Stimulated activated CD4-positive, alpha-beta T cell treated with anti-CD3 and anti-CD28 coated beads, Interleukin-4, amount 100 ng/mL, for 24 hours (primary cell): ENCODE data around the gene KLC3.
A peak's percentile ranks its signal among the peaks of the same experiment; 100 is the strongest.

Source experiments
- DNase-seq: peaks from one replicate; pipeline ENCODE4 v3.0.0-alpha.2; 2020

The KLC3 gene

DNA sequence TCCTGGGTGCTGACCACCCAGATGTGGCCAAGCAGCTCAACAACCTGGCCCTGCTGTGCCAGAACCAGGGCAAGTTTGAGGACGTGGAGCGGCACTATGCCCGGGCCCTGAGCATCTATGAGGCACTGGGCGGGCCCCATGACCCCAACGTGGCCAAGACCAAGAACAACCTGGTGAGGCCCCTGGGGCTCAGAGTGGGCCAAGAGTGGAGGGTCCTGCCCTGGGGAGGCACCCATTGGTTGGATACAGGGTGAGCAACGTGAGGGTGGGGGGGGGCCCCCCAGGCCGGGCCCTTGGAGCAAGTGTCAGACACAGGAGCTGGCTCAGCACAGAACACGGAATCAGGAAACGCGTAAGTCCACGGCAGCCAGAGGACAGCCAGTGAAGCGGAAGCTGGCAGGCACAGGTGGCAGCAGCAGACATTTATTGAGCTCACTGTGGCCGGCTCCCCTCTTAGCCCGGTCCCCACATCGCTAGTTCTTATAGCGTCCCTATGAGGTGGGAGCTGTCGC is 8.9 kb downstream of the KLC3 start:
- DNase-seq: no peak

DNA sequence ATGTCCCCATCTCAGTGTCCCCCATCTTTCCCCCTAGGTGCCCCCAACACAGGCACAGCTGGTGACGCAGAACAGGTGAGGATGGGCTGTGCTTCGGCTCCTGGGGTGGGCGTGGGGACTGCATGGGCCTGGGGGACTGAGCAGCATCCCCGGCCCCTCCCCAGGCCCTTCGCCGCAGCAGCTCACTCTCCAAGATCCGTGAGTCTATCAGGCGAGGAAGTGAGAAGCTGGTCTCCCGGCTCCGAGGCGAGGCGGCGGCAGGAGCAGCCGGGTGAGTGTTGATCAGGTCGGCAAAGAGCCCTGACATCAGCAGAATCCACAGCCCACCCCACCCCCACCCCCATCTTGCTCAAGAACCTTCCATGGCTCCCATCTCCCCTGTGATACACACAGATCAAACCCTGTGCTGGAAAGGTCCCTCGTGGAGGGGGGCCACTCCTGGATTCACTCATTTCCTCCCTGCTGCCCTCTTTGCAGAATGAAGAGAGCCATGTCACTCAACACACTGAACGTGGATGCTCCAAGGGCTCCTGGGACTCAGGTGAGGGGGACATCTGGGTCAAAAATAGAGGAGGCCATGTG is 10.0 kb downstream of the KLC3 start:
- no peak for DNase-seq

DNA sequence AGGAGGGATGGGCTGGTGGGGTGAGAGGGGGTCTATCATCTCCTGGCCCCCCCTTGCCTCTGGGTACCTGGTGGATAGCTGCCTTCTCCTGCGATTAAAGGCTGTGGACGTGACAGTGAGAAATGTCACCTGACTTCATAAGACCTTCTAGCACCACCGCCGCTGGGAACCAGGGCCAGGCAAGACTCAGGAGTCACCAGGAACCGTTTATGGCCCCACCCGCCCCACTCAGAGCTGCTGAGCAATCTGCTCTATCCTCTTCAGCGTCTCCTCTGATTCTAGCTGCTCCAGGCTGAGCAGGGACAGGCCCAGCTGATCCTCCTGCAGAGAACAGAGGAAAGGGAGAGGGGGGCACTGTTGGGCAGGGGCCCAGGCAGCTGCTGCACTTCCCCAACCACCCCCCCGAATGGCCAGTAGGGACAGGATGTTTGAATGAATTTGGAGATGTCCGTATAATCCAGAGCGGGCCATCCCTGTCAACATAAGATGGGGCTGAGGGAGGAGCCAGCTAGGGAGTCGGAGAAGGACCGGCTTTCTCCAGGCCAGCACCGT is 10.9 kb downstream of the KLC3 start:
- no peak for DNase-seq

DNA sequence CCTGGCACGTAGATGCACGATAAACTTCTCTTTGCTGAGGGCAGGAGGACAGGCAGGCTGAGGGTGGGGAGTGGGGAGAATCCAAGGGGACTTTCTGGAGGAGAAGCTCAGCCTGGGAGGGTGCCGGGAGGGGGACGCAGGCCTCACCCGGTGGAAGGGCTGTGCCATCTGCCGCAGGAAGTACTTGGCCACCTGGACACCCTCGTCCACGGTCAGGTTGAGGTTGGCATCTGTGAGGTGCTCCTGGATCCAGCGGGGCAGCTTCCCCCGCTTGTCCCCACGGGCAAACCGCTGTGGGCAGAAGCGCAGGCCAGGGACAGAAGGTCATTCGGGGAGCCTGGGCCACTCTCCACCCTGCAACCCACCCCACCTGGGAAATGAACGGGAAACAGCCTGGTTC is 11.5 kb downstream of the KLC3 start:
- DNase-seq: no peak

DNA sequence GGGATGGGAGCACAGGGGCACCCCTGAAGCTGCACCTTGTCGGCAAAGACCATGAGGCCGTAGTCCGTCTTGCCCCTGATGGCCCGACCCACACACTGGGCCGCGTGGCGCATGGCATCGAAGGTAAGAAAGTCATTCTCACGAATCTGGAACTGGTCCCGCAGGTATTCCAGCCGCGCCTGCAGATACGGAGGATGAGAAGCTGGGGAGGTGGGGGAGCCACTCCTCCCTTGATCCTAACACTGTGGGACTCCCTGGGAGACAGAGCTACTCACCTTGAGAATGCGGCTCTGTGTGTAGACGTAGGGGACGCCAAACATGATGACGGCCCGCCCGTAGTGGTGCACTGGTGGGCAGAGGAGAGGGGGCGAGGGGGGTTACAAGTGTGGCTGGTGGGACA is 11.9 kb downstream of the KLC3 start:
- no peak for DNase-seq

DNA sequence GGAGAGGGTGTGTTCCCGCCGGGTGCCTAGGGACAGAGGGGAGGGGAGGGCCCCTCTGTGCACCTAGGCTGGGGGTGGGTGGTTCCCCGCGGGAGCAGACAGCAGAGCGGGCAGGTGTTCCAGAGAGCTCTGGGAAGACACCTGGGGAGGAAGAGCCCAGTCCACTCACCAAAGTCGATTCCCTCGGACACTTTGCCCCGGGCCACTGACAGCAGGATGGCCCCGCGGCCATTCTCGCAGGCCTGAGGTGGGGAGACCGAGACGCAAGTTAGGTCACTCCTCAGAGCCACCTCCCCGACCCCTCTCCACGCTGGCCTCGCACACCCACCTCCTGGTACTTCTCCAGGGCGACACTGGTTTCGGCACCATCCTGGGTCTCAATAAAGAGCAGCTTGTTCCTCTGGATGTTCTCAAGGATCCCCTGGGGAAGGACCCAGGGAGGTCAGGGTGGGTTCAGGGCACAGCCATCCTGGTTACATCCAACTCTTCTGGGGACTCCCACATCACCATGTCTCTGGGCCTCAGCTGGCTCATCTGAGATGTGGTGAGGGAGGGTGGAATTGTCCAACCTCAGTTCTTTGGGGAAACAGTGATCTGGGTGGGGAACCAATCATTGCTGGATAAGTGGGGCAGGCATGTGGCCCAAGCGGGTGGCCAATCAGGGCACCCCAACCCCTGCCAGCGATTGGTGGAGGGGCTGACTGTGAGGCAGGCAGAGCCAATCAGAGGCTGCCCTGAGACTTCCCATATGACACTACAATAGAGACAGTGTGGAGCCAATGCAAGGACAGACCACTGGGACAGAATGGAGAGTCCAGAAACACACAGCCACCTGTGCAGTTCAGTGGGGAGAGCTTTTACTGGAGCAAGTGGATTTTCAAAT is 12.6 kb downstream of the KLC3 start:
- DNase-seq: no peak

DNA sequence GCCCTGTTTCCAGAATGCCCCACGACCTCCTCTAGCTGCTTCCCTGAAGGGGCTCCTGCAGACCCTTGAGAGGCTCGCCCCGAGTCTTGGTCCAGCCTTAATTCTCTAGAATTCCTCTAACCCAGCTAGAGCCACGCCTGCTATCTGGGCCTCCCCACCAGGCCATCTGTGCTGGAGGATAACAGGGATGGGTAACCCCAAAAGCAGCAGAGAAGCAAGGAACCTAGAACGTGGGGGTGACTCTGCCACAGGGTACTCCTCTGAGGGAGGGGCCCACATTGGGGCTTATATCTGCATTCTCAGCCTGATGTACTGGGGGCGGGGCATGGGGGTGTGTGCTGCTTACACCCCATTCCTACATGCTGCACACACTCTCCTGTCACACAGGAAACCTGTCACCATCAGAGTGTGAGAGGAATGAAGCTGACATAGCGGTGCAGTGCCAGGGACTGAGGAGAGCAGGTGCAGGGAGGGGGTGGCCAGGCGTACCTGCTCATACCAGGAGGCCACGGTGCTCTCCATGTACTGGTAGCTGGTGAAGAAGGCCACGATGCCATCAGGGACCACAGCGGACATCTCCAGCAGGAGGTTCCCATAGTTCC is 13.8 kb downstream of the KLC3 start:
- DNase-seq: no peak

DNA sequence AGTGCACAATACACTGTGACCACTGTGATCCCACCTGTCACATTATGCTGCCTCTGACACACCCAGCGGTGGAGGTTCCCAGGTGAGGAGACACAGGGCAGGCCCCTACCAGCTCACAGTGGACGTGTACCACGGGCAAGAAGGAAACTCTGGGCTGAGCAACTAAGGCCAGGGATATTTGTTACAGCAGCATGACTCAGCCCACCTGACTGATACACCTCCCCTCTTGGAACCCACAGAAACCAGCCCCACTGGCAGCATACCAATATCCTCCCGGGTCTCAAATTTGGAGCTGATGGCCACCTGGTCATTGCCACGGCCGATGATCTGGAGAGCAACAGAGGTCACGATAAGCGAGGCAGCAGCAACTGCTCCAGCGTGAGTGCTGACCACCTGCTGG is 14.9 kb downstream of the KLC3 start:
- DNase-seq: no peak

DNA sequence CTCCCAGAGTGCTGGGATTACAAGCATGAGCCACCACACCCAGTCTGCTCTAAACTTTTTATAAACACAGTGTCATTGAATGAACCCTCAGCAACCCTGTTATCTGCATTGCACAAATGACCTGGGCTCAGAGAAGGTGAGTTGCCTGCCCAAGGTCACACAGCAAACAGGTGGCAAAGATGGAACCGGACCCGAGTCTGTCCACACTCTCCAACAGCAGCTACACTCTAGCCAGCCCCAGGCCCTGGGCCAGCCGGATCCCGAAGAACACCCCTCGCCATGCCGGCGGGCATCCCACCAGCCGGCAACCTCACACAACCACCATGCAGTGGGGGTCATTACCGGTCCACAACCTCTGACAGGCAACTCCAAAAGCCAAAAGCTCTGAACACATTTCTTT is 15.4 kb downstream of the KLC3 start:
- no peak for DNase-seq

DNA sequence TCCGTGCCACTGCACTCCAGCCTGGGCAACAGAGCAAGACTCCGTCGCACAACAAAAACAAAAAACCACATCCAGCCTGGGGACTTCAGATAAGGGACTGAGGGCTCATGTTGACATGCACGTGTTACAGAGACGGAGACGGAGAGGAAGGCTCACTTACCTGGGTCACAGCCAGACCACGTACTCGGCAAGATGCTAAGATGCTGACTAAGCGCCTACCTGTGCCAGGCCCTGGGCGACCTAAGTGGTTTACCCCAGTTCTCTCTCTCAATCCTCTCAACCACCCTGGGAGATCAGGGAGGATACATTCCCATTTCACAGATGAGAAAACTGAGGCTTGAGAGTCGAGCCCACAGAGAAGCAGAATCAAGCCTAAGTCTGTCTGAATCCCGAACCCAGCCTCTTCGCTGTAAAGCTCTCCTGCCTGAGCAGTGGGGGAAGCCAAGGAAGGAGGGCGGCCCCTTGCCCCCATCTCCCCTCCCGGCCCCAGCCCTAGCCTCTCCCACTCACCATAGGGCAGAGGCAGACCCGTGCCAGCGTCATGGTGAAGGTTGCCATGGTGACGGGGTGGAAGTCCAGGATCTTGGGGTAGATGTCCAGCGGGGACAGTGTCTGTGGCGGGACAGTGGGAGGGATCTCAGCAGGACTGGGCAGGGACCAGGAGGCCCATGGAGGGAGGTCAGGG is 16.4 kb downstream of the KLC3 start:
- DNase-seq: no peak

DNA sequence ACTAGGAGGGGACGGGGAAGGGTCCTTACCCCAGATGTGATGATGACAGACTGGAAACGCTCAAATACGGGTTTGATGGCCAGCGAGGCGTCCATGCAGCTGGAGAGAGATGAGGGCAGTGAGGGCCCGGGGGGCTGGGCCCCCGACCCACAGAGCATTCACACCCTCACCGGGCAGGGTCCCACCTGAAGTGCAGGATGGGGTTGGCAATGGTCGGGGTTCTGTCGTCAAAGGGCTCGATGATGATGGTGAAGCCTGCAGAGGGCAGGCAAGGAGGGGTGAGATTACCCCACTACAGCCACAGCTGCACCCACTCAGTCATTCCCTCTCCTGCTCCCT is 16.9 kb downstream of the KLC3 start:
- DNase-seq: no peak

DNA sequence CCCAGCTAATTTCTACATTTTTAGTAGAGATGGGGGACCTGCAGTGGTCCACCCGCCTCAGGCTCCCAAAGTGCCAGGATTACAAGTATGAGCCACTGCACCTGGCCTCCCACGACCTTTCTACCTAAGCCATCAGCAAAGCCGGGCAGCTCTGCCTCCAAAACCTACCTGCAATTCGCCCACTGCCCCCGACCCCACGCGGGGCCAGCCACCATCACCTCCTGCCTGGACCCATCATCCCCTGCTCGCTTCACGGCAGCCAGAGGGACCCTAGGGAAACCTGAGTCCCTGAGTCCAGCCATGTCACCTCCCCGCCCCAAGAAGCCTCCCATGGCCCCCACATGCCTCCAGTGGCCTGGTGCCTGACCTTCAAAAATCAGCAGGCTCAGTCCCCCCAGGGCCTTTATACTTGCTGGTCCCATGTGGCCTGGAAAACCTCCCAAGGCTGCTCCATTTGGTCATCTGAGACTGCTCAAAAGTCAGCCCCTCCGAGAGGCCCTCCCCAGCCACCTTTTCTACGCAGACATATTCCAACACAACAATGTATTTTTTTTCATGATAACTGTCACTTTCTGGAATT is 17.8 kb downstream of the KLC3 start:
- no peak for DNase-seq

DNA sequence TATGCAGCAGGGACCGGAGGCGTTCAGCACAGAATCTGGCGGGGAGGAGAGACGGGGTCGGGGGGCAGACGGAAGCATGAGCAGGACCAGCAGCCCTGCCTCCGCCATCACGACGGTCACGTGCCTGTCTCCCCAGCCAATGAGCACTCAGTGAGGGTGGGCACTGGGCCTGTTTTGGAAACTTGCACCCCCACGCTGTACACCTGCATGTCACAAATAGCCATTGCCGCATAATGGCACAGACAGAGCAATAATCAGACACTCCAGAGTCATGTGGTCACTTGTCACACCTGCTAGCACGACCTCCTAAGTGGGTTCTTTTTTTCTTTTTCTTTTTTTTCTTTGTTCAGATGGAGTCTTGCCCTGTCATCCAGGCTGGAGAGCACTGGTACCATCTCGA is 21.1 kb downstream of the KLC3 start:
- no peak for DNase-seq

DNA sequence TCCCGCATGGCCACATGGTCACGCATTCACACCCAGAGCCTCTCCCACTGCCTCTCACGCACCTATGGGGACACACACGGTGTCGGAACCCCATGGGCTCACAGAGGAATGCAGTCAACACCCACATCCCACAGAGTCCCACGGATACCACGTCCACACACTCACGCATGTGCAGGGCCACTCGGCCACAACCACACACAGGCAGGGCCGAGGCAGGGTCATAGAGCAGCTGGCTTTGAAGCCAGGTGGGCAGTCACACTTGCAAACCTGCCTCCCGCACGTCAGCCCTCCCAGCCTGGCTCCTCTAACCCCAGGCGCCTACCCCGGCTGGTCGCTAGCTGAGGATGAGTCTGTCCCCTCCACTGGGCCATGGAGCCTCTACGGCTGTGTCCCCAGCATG is 21.7 kb downstream of the KLC3 start:
- DNase-seq: no peak

DNA sequence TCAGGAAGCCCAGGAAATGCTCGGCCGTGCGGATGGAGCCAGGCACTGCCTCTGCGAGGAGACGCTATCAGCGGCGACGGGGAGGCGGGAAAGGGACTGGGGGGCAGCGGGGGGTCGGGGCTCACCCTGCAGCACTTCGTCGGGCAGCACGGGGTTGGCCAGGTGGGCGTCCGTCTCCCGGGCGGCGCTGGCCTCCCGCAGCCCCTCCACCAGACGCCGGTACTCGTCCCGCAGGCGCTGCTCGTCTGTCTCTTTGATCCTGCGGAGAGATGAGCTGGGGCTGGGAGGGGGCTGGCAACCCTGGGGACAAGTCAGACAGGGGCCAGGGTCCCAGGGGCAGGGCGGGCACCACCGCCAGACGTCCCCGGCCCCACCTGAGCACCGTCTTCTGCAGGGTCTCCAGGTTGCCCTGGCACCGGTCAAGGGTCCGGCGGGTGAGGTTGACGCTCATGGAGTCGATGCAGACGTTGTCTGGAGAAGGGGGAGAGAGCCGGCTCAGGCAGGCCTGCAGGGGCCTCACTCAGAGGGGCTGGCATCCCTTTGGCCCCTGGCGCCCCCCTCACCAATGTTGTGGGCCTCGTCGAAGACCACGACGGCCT is 23.4 kb downstream of the KLC3 start:
- no peak for DNase-seq

DNA sequence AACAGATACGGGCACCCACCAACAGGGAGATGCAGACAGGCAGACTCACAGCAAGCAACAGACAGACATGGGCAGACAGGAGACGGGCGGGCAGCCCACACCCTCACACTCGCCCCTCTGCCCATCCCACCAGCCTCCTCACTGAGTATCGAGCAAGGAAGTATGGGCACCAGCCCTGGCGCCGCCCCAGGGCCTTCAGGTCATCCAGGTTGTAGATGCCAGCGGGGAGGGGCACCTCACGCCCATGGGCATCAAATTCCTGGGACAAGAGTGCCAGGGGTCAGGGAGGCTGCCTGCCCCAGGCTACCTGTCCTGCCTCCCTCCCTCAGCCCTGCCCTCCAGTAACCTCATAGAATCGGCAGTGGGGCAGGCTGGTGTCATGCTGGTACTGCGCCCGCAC is 24.1 kb downstream of the KLC3 start:
- DNase-seq: no peak

DNA sequence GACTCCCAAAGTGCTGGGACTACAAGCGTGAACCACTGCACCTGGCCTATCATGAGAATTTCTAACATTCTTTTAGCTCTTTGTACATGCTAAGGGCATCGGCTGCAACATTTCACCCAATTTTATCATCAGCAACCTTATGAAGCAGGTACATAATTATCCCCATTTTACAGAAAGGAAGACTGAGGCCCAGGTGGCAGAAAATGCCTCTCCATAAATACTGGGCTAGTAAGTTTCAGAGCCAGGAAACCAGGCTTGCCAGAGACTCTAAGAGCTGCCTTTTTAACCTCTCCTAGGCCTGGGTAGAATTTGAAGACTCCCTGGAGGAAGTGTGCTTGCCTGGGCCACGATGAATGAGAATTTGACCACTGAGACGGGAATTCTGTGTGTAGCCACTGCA is 27.6 kb downstream of the KLC3 start:
- no peak for DNase-seq

DNA sequence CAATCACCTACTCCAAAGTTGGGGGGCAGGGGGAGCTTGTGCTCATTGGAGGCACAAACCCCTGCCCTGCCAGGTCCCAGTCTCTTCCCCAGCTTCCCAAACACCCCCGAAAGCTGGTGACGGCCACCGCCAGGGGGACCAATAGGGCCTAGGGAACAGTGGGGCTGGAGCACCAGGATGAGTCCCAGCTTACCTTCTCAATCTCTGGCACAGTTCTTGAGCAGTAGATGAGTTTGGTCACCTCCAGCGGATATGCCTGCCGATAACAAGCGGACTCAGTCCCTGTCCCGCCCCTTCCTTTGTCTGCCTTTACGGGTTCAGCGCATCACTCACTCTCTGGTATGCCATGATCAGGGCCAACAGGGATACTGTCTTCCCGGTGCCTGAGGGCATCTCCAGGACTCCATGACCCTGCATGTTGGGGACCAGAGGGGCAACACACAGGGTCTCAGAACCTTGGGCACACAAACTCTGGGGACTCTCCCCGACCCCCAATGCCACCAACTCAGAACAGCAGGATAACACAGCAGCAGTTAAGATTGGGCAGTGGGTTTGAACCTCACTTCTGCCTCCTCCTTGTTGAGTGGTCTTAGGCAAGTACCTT is 28.3 kb downstream of the KLC3 start:
- no peak for DNase-seq

DNA sequence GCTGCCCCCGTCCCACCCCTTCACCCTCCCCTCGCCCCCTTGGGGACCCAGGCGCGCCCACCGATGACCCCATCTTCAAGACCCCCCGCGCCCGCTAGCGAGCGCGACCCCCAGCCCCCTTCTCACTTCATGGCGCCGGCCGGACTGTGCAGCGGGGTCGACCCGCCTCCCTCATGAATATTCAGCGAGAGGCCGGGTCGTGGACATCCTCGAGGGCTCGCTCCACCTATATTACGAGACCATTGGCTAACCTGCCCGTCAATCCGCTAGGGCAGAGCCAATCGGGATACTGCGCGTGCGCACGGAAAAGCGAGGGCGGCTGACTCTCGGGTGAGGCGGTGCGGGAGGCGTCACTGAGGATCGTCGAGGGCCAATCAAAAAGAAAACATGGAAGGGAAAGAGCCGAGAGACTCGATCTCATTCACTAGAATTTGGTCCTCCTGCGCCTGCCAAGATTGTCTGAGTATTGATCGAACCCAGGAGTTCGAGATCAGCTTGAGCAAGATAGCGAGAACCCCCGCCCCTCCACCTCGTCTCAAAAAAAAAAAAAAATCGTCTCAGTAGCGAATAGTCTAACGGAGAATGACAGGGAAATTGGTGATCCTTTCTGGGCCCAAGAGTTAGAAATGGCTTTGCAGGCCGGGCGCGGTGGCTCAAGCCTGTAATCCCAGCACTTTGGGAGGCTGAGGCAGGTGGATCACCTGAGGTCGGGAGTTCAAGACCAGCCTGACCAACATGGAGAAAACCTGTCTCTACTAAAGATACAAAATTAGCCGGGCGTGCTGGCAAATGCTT is 30.1 kb downstream of the KLC3 start, which contains the start of gene ERCC2:
TSS of gene ERCC2 (minus strand) at position 164 of the 795 bp plus-strand sequence. CDS start at position 131, 33 bp downstream.
- peak; percentile 100 for DNase-seq

DNA sequence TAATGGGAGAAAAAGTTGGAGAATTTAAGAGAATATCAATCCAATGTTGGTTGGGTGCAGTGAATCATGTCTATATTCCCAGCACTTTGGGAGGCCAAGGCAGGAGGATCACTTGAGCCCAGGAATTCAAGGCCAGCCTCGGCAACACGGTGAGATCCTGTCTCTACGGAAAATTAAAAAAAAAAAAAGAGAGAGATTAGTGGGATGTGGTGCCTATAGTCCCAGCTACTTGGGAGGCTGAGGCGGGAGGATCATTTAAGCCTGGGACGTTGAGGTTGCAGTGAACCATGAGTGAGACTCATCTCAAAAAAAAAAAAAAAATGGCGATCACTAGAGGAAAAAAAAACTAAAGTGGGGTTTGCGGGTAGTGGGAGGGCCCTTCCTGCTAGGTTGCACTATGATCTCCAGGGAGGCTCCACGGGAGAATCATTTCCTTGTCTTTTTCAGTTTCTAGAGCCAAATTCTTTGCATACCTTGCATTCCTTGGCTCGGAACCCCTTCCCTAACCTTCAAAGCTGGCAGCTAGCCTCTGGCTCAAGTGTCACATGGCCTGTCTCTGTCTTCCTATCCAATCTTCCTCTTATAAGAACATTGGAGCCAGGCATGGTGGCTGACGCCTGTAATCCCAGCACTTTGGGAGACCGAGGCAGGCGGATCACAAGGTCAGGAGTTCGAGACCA is 35.6 kb downstream of the KLC3 start:
- no peak for DNase-seq
